HepG2 (cell line): ENCODE measurements around the gene GRIK4. TPM values are rescaled to one million over a fixed set of nuclear protein-coding genes. Genes with fewer than 3 reads are reported as not detected.

Experiments
- ATAC-seq: fragments of 200-7000 bp; cut with Tn5 transposase; 3 replicates; pipeline ENCODE4 v1.9.1; 2020; ENCODE audit warnings: mild to moderate bottlenecking, moderate library complexity
- BruUV-seq: library from RNA; stranded (reverse); fragments of 400-500 nt; replicated peaks from 2 replicates; lab custom pipeline; 2021; lab: Mats Ljungman, UMichigan
- CTCF ChIA-PET: fragments of 300-600 bp; formaldehyde crosslinking; extraction: SDS; loops from one replicate; lab custom pipeline; 2021; ENCODE audit warnings: low total read pairs, inconsistent platforms, low intra/inter-chr PET ratio; lab: Yijun Ruan, JAX
- POLR2A ChIA-PET: fragments of 350-600 bp; sonication (Branson Sonifier 250); formaldehyde crosslinking; loops from one replicate; lab custom pipeline; 2020; ENCODE audit warnings: antibody characterized with exemption, inconsistent platforms; lab: Yijun Ruan, JAX
- DNase-seq: peaks from one replicate; pipeline ENCODE4 v3.0.0-alpha.2; 2015; ENCODE audit warnings: low spot score
- FAIRE-seq: peaks from 3 replicates; lab custom pipeline; 2011; peaks lifted over from hg19 to GRCh38; lab: Jason Lieb, UNC
- H2AFZ ChIP-seq: one replicate; pipeline ENCODE4 v1.6.1; 2011; ENCODE audit warnings: low read length, inconsistent platforms
- H3K27ac ChIP-seq: fragments of 300-600 bp; 3 replicates; pipeline ENCODE4 v1.8.0; 2011; ENCODE audit warnings: mixed run types, mild to moderate bottlenecking, mixed read lengths, low read length, inconsistent platforms; ENCODE audit not compliant: insufficient read depth; ENCODE audit errors: extremely low read length
- H3K27me3 ChIP-seq, 2 experiments: fragments of 200-600 bp in 1 of 2; 2 replicates in 1 of 2; 3 replicates in 1 of 2; pipeline versions ENCODE4 v1.6.0 to v1.8.0; 2011; ENCODE audit warnings: low read length in 2 of 2, mild to moderate bottlenecking in 2 of 2, moderate library complexity in 2 of 2, inconsistent platforms in 1 of 2; ENCODE audit not compliant: insufficient read depth in 2 of 2, control insufficient read depth in 1 of 2
- H3K36me3 ChIP-seq, 2 experiments: fragments of 200-600 bp in 1 of 2; replicated peaks in 1 of 2; 2 replicates in 1 of 2; 3 replicates in 1 of 2; pipeline versions ENCODE4 v1.5.1 to v1.8.0; 2011; ENCODE audit warnings: low read length in 2 of 2, inconsistent platforms in 1 of 2; ENCODE audit not compliant: insufficient read depth in 2 of 2, control insufficient read depth in 1 of 2
- H3K4me1 ChIP-seq: 2 replicates; pipeline ENCODE4 v1.5.1; 2012; ENCODE audit warnings: low read length, inconsistent platforms; ENCODE audit not compliant: insufficient read depth
- H3K4me2 ChIP-seq: 2 replicates; pipeline ENCODE4 v1.6.0; 2011; ENCODE audit warnings: low read depth, low read length, inconsistent platforms
- H3K4me3 ChIP-seq, 3 experiments: fragments of 200-600 bp in 1 of 3; sonication (generic), shearing (Covaris generic) in 1 of 3; replicated peaks in 1 of 3; 2 replicates each; pipeline ENCODE4 v1.5.1; 2011 to 2016; ENCODE audit warnings: low read length in 3 of 3, inconsistent platforms in 2 of 3, low read depth in 2 of 3, mild to moderate bottlenecking in 2 of 3, control low read depth in 1 of 3, mixed read lengths in 1 of 3; ENCODE audit not compliant: insufficient read depth in 1 of 3
- H3K79me2 ChIP-seq: one replicate; pipeline ENCODE4 v1.6.1; 2011; ENCODE audit warnings: low read length, inconsistent platforms; ENCODE audit not compliant: insufficient read depth
- H3K9ac ChIP-seq: 2 replicates; pipeline ENCODE4 v1.6.0; 2011; ENCODE audit warnings: mild to moderate bottlenecking, low read depth, low read length, inconsistent platforms; ENCODE audit not compliant: insufficient read depth
- H3K9me3 ChIP-seq: 2 replicates; pipeline ENCODE4 v1.5.1; 2012; ENCODE audit warnings: mild to moderate bottlenecking, low read length
- H4K20me1 ChIP-seq: 2 replicates; pipeline ENCODE4 v1.6.0; 2011; ENCODE audit warnings: inconsistent platforms, mild to moderate bottlenecking, low read length, moderate library complexity; ENCODE audit not compliant: insufficient read depth
- ATF7-NPFF ChIP-seq: sonication (generic); formaldehyde crosslinking; IDR thresholded peaks from 2 replicates; pipeline ENCODE4 v1.8.1; 2023; ENCODE audit warnings: mild to moderate bottlenecking, low read depth, missing genetic modification reagents, moderate library complexity
- ESRRA ChIP-seq: sonication (generic); formaldehyde crosslinking; IDR thresholded peaks from 2 replicates; pipeline ENCODE4 v1.5.1; 2020; ENCODE audit warnings: mild to moderate bottlenecking, low read depth, missing genetic modification reagents
- FOXM1 ChIP-seq: sonication (generic); formaldehyde crosslinking; IDR thresholded peaks from 2 replicates; pipeline ENCODE4 v1.5.0; 2020; ENCODE audit warnings: missing genetic modification reagents
- GATA4 ChIP-seq: sonication (generic); IDR thresholded peaks from 2 replicates; pipeline ENCODE4 v1.6.1; 2016; ENCODE audit warnings: antibody characterized with exemption, low read depth, borderline replicate concordance
- HMGA1 ChIP-seq: sonication (generic); formaldehyde crosslinking; conservative IDR thresholded peaks from 2 replicates; pipeline ENCODE4 v1.4.0; 2020; ENCODE audit warnings: missing genetic modification reagents
- KDM6A ChIP-seq: IDR thresholded peaks from 2 replicates; pipeline ENCODE4 v1.6.1; 2016; ENCODE audit warnings: low read depth
- MAZ ChIP-seq, 2 experiments: sonication (generic) in 1 of 2; formaldehyde crosslinking in 1 of 2; IDR thresholded peaks; 2 replicates each; pipeline versions ENCODE4 v1.5.0 to v1.6.1; 2012 to 2020; ENCODE audit warnings: low read depth in 2 of 2, mild to moderate bottlenecking in 2 of 2, borderline replicate concordance in 1 of 2, improper control_type of control experiment in 1 of 2, low read length in 1 of 2, missing genetic modification reagents in 1 of 2, moderate library complexity in 1 of 2
- SALL1 ChIP-seq: sonication (generic); formaldehyde crosslinking; IDR thresholded peaks from 2 replicates; pipeline ENCODE4 v1.8.0; 2022; ENCODE audit warnings: mild to moderate bottlenecking, missing genetic modification reagents
- SMAD3 ChIP-seq: sonication (generic); formaldehyde crosslinking; IDR thresholded peaks from 2 replicates; pipeline ENCODE4 v1.4.0; 2020; ENCODE audit warnings: missing genetic modification reagents
- STAG1 ChIP-seq: sonication (generic); formaldehyde crosslinking; IDR thresholded peaks from 2 replicates; pipeline ENCODE4 v1.4.0; 2020; ENCODE audit warnings: missing genetic modification reagents
- ZFP41 ChIP-seq: sonication (generic); formaldehyde crosslinking; IDR thresholded peaks from 2 replicates; pipeline ENCODE4 v1.4.0; 2020; ENCODE audit warnings: mild to moderate bottlenecking, missing genetic modification reagents, borderline replicate concordance
- ZNF124 ChIP-seq: sonication (generic); formaldehyde crosslinking; IDR thresholded peaks from 2 replicates; pipeline ENCODE4 v1.4.0; 2020; ENCODE audit warnings: missing genetic modification reagents
- WGBS: methylation state at CpG from one replicate; pipeline ENCODE4 v1.1.6; 2017; ENCODE audit warnings: low lambda C conversion rate; 5-methylcytosine and 5-hydroxymethylcytosine counted together
- in situ Hi-C: cut with HindIII; loops from 2 replicates; pipeline ENCODE4 v1.10.0; 2017; ENCODE audit warnings: low pct_unique_long_range_greater_than_20kb; ENCODE audit not compliant: extremely low pct_ligation_motif_present
- intact Hi-C: fragments of 100-400 bp; cut with micrococcal nuclease; formaldehyde crosslinking; loops from one replicate; pipeline ENCODE4 v1.10.0; 2022; ENCODE audit not compliant: unreplicated experiment
- polyA plus RNA-seq, 8 experiments: library from polyadenylated mRNA; depleted of rRNA in 3 of 8; stranded (reverse) in 7 of 8; unstranded in 1 of 8; fragments of >200 nt; fragmentation: Illumina TruSeq in 4 of 8; extraction: Trizol in 4 of 8; gene quantifications; 2 replicates each; pipeline versions ENCODE4 v1.2.1 to v1.2.3, GENCODE V29; 2011 to 2016; ENCODE audit warnings: low read depth in 4 of 8, missing spikeins in 1 of 8, mixed read lengths in 1 of 8; ENCODE audit not compliant: insufficient read depth in 1 of 8
- total RNA-seq, 5 experiments: library from RNA; depleted of rRNA; stranded (reverse); fragments of >200 nt; fragmentation: Illumina TruSeq; extraction: Trizol; gene quantifications; 2 replicates each; pipeline ENCODE4 v1.2.3, GENCODE V29; 2016; ENCODE audit warnings: low read depth in 1 of 5
- TF ChIP-seq, protein P1 (sequence below): IDR thresholded peaks from 2 replicates; pipeline ENCODE4 v1.6.1; 2018; ENCODE audit warnings: missing genetic modification reagents
- TF ChIP-seq, protein P2 (sequence below): sonication (generic); formaldehyde crosslinking; IDR thresholded peaks from 2 replicates; pipeline ENCODE4 v1.4.0; 2020; ENCODE audit warnings: missing genetic modification reagents
- TF ChIP-seq, protein P3 (sequence below): sonication (generic); formaldehyde crosslinking; IDR thresholded peaks from 2 replicates; pipeline ENCODE4 v1.4.0; 2020; ENCODE audit warnings: missing genetic modification reagents
- TF ChIP-seq, protein P4 (sequence below): sonication (generic); formaldehyde crosslinking; IDR thresholded peaks from 2 replicates; pipeline ENCODE4 v1.5.0; 2020; ENCODE audit warnings: missing genetic modification reagents

The GRIK4 gene
- total and polyA plus RNA-seq, 2 of the 13 experiments (the other 11 are each of a cell fraction or from before 2014, with no cell fraction given): 0.04 to 0.07 TPM

GRCh38 chr11:120954381-120954780, 442.8 kb downstream of the GRIK4 start:
- POLR2A ChIA-PET: no interaction called here
- no peak overlapping the region for H3K4me2 ChIP-seq
- intact Hi-C loops (loop anchor here (5.0 kb wide), 1 partner anchor 197 kb away; no protein-coding TSS in a partner anchor), in situ Hi-C loops (loop anchor here (5.0 to 10.0 kb wide), 2 partner anchors 270 to 442 kb away; partner anchors contain the start of gene GRIK4)
- H3K9ac ChIP-seq: no peak overlapping the region
- FAIRE-seq (no peak), ATAC-seq (no peak), DNase-seq (no peak)
- no peaks in the 10 kb centered on the region for H3K4me1 ChIP-seq
- H3K27ac ChIP-seq: no peak overlapping the region
- no peaks in the 10 kb centered on the region for H3K36me3 ChIP-seq
- H2AFZ ChIP-seq: no peak overlapping the region
- BruUV-seq: no TSS peak
- peaks cover 5 to 17% of the 10 kb centered on the region in 2 experiments; a peak in 2 of 5 replicates for H3K27me3 ChIP-seq
- H3K4me3 ChIP-seq: no peak overlapping the region
- no peaks in the 10 kb centered on the region for H3K9me3 ChIP-seq
- WGBS: 21% methylated on average over 5 of the region's 7 CpGs
- H4K20me1 ChIP-seq: no peaks in the 10 kb centered on the region
- CTCF ChIA-PET: no interaction called here
- H3K79me2 ChIP-seq: no peaks in the 10 kb centered on the region
- no peak for TF ChIP-seq STAG1 (CRISPR knock-in tag)
- TF ChIP-seq GATA4: no peak
- TF ChIP-seq SMAD3 (CRISPR knock-in tag): no peak
- no peak for TF ChIP-seq HMGA1
- TF ChIP-seq KDM6A (CRISPR knock-in tag): no peak
- TF ChIP-seq, protein P1, sequence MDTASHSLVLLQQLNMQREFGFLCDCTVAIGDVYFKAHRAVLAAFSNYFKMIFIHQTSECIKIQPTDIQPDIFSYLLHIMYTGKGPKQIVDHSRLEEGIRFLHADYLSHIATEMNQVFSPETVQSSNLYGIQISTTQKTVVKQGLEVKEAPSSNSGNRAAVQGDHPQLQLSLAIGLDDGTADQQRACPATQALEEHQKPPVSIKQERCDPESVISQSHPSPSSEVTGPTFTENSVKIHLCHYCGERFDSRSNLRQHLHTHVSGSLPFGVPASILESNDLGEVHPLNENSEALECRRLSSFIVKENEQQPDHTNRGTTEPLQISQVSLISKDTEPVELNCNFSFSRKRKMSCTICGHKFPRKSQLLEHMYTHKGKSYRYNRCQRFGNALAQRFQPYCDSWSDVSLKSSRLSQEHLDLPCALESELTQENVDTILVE (CRISPR knock-in tag): no peak
- TF ChIP-seq, protein P2, sequence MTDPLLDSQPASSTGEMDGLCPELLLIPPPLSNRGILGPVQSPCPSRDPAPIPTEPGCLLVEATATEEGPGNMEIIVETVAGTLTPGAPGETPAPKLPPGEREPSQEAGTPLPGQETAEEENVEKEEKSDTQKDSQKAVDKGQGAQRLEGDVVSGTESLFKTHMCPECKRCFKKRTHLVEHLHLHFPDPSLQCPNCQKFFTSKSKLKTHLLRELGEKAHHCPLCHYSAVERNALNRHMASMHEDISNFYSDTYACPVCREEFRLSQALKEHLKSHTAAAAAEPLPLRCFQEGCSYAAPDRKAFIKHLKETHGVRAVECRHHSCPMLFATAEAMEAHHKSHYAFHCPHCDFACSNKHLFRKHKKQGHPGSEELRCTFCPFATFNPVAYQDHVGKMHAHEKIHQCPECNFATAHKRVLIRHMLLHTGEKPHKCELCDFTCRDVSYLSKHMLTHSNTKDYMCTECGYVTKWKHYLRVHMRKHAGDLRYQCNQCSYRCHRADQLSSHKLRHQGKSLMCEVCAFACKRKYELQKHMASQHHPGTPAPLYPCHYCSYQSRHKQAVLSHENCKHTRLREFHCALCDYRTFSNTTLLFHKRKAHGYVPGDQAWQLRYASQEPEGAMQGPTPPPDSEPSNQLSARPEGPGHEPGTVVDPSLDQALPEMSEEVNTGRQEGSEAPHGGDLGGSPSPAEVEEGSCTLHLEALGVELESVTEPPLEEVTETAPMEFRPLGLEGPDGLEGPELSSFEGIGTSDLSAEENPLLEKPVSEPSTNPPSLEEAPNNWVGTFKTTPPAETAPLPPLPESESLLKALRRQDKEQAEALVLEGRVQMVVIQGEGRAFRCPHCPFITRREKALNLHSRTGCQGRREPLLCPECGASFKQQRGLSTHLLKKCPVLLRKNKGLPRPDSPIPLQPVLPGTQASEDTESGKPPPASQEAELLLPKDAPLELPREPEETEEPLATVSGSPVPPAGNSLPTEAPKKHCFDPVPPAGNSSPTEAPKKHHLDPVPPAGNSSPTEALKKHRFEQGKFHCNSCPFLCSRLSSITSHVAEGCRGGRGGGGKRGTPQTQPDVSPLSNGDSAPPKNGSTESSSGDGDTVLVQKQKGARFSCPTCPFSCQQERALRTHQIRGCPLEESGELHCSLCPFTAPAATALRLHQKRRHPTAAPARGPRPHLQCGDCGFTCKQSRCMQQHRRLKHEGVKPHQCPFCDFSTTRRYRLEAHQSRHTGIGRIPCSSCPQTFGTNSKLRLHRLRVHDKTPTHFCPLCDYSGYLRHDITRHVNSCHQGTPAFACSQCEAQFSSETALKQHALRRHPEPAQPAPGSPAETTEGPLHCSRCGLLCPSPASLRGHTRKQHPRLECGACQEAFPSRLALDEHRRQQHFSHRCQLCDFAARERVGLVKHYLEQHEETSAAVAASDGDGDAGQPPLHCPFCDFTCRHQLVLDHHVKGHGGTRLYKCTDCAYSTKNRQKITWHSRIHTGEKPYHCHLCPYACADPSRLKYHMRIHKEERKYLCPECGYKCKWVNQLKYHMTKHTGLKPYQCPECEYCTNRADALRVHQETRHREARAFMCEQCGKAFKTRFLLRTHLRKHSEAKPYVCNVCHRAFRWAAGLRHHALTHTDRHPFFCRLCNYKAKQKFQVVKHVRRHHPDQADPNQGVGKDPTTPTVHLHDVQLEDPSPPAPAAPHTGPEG: no peak
- TF ChIP-seq ZFP41 (CRISPR knock-in tag): no peak
- TF ChIP-seq ESRRA (CRISPR knock-in tag): no peak
- TF ChIP-seq ZNF124 (CRISPR knock-in tag): no peak
- TF ChIP-seq, protein P3, sequence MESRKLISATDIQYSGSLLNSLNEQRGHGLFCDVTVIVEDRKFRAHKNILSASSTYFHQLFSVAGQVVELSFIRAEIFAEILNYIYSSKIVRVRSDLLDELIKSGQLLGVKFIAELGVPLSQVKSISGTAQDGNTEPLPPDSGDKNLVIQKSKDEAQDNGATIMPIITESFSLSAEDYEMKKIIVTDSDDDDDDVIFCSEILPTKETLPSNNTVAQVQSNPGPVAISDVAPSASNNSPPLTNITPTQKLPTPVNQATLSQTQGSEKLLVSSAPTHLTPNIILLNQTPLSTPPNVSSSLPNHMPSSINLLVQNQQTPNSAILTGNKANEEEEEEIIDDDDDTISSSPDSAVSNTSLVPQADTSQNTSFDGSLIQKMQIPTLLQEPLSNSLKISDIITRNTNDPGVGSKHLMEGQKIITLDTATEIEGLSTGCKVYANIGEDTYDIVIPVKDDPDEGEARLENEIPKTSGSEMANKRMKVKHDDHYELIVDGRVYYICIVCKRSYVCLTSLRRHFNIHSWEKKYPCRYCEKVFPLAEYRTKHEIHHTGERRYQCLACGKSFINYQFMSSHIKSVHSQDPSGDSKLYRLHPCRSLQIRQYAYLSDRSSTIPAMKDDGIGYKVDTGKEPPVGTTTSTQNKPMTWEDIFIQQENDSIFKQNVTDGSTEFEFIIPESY (CRISPR knock-in tag): no peak
- no peak for TF ChIP-seq MAZ (IDR thresholded peaks at IDR 0.05; ENCODE audit: borderline replicate concordance, low read depth, low read length)
- TF ChIP-seq MAZ (CRISPR knock-in tag; IDR thresholded peaks at IDR 0.05; ENCODE audit: low read depth): no peak
- no peak for TF ChIP-seq FOXM1 (CRISPR knock-in tag)
- TF ChIP-seq ATF7-NPFF (CRISPR knock-in tag): no peak
- TF ChIP-seq SALL1 (CRISPR knock-in tag): no peak
- TF ChIP-seq, protein P4, sequence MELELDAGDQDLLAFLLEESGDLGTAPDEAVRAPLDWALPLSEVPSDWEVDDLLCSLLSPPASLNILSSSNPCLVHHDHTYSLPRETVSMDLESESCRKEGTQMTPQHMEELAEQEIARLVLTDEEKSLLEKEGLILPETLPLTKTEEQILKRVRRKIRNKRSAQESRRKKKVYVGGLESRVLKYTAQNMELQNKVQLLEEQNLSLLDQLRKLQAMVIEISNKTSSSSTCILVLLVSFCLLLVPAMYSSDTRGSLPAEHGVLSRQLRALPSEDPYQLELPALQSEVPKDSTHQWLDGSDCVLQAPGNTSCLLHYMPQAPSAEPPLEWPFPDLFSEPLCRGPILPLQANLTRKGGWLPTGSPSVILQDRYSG (CRISPR knock-in tag): no peak
